ENCODE results near the gene ACSF3. TPM values are rescaled to one million over a fixed set of nuclear protein-coding genes. Genes with fewer than 3 reads are reported as not detected.

Gene ACSF3
- total RNA-seq, 1 experiment from 2014 or later: 55.2 TPM

DNA sequence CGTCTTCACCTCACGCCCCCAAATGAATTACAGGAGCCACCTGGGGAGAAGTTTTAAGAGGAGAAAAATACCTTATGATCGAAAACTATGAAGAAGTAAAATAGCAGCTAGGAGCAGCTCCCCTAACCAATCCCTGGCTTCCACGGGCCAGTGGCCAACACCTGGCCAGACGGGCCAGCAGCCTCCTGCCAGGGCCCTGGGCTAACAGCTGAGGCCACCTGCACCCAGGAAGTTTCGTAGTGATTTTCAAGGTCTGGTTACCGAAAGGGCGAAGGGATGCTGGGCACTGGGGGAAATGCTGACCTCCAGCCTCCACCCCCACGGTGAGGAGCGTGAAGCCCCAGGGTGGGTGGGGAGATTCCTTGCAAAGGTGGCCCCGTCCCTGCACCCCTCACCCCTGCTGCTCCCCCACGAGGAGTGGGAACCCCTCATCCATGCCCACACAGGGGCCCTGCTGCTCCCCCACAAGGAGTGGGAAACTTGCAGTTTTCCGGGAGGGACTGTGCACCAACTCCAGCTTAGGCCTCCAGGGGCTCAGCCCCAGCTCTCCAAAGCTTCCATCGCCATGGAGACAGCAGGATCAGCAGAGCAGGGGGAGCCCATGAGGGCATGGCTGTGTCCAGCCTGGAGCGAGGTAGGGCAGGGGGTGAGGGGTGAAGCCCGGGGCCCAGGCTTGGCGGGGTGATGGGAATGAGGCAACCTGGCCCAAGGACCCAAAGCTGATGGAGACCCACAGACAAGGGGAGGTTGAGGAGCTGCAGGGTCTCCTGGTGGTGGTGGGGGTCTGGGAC lies 31.9 kb upstream of the ACSF3 start:
- H3K4me1 ChIP-seq: no peaks in the 10 kb centered on the region
- no peaks in the 10 kb centered on the region for H3K9me3 ChIP-seq
- H3K36me3 Mint-ChIP-seq (ENCODE audit: insufficient read depth, unreplicated experiment): no peaks in the 10 kb centered on the region
- H3K4me1 Mint-ChIP-seq (ENCODE audit: low read depth, unreplicated experiment): no peaks in the 10 kb centered on the region
- no peaks in the 10 kb centered on the region; the same call in 1 of the 2 replicates for H3K27me3 ChIP-seq (replicated peaks; ENCODE audit: control insufficient read depth, insufficient read depth, low read length)
- peaks cover 9% of the 10 kb centered on the region for H3K27me3 Mint-ChIP-seq (ENCODE audit: insufficient read depth, unreplicated experiment)
- H3K4me3 ChIP-seq (ENCODE audit: low read depth, low read length): no peak overlapping the region
- CTCF ChIA-PET: no interaction called here
- BruUV-seq (replicated peaks): no TSS peak
- TF ChIP-seq, protein P1, sequence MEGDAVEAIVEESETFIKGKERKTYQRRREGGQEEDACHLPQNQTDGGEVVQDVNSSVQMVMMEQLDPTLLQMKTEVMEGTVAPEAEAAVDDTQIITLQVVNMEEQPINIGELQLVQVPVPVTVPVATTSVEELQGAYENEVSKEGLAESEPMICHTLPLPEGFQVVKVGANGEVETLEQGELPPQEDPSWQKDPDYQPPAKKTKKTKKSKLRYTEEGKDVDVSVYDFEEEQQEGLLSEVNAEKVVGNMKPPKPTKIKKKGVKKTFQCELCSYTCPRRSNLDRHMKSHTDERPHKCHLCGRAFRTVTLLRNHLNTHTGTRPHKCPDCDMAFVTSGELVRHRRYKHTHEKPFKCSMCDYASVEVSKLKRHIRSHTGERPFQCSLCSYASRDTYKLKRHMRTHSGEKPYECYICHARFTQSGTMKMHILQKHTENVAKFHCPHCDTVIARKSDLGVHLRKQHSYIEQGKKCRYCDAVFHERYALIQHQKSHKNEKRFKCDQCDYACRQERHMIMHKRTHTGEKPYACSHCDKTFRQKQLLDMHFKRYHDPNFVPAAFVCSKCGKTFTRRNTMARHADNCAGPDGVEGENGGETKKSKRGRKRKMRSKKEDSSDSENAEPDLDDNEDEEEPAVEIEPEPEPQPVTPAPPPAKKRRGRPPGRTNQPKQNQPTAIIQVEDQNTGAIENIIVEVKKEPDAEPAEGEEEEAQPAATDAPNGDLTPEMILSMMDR (IDR thresholded peaks at IDR 0.05; ENCODE audit: insufficient read depth in 1 of 2, low read depth in 1 of 2, low read length in 1 of 2, severe bottlenecking in 1 of 2, unreplicated experiment in 1 of 2): no peak
- H3K4me3 Mint-ChIP-seq (ENCODE audit: unreplicated experiment): no peak overlapping the region
- no peak for DNase-seq
- POLR2A ChIA-PET: no interaction called here
- H3K36me3 ChIP-seq (ENCODE audit: control insufficient read depth, insufficient read depth, low read length): no peaks in the 10 kb centered on the region
- H3K27ac Mint-ChIP-seq (ENCODE audit: unreplicated experiment): no peak overlapping the region
- no peaks in the 10 kb centered on the region for H3K9me3 Mint-ChIP-seq (ENCODE audit: unreplicated experiment)
- intact Hi-C loops (cut with micrococcal nuclease; ENCODE audit: unreplicated experiment): no loop called here

DNA sequence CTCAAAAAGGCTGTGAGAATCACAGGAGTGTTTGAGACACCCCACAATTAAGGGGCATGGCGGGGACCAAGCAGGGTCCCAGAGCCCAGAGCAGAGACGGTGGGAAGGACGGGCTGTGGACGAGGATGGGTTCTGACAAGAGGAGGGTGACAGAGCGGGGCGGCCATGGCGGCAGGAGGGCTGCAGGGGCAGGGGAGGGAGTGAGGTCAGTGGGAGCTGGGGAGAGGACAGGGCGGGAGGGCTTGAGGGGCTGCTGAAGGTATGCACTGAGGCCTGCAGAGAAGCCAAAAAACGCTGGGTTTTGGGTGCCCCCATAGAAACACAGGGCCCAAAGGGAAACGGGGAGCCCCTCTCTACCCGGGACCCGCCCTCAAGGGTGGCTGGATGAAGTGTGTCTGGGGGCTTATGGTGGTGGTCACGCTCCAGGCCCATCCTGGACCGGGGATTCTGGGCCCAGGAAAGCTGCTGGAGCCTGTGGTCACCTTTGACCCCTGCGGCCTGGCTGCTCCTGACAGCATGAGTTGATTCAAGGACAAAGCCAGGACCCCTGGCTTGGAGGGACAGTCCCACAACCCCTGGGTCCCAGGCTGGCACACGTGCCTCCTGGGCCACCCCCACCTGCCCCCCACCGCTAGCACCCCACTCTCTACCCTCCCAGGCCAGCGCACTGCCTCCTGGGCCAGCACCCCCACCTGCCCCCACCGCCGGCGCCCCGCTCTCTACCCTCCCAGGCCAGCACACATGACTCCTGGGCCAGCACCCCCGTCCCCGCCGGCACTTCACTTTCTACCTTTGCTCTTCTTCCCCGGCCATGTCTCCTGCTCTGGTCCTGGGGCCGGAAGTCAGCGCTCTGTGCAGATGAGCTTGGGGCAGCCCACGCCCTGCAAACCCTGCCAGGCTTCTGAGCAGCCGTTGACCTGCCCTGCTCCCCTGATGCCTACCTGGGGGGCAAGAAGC lies 31.0 kb upstream of the ACSF3 start:
- intact Hi-C loops (cut with micrococcal nuclease; ENCODE audit: unreplicated experiment): no loop called here
- ChIA-PET CTCF (interaction anchor here (0.8 kb wide), 1 partner anchor 156 kb away, joined by 3 read pairs; no protein-coding TSS in a partner anchor), POLR2A (no interaction called here)
- Mint-ChIP-seq H3K9me3 (ENCODE audit: unreplicated experiment) (no peaks in the 10 kb centered on the region), H3K4me3 (ENCODE audit: unreplicated experiment) (no peak overlapping the region), H3K4me1 (ENCODE audit: low read depth, unreplicated experiment) (no peaks in the 10 kb centered on the region), H3K36me3 (ENCODE audit: insufficient read depth, unreplicated experiment) (no peaks in the 10 kb centered on the region), H3K27ac (ENCODE audit: unreplicated experiment) (no peak overlapping the region), H3K27me3 (ENCODE audit: insufficient read depth, unreplicated experiment) (peaks cover 9% of the 10 kb centered on the region)
- H3K27me3 ChIP-seq (replicated peaks; ENCODE audit: control insufficient read depth, insufficient read depth, low read length): no peaks in the 10 kb centered on the region; the same call in 1 of the 2 replicates
- no peak overlapping the region for H3K4me3 ChIP-seq (ENCODE audit: low read depth, low read length)
- no peak for DNase-seq
- H3K9me3 ChIP-seq: no peaks in the 10 kb centered on the region
- H3K4me1 ChIP-seq: no peaks in the 10 kb centered on the region
- TF ChIP-seq, protein P1 (IDR thresholded peaks at IDR 0.05; ENCODE audit: insufficient read depth in 1 of 2, low read depth in 1 of 2, low read length in 1 of 2, severe bottlenecking in 1 of 2, unreplicated experiment in 1 of 2): no peak
- no peaks in the 10 kb centered on the region for H3K36me3 ChIP-seq (ENCODE audit: control insufficient read depth, insufficient read depth, low read length)
- no TSS peak for BruUV-seq (replicated peaks)

DNA sequence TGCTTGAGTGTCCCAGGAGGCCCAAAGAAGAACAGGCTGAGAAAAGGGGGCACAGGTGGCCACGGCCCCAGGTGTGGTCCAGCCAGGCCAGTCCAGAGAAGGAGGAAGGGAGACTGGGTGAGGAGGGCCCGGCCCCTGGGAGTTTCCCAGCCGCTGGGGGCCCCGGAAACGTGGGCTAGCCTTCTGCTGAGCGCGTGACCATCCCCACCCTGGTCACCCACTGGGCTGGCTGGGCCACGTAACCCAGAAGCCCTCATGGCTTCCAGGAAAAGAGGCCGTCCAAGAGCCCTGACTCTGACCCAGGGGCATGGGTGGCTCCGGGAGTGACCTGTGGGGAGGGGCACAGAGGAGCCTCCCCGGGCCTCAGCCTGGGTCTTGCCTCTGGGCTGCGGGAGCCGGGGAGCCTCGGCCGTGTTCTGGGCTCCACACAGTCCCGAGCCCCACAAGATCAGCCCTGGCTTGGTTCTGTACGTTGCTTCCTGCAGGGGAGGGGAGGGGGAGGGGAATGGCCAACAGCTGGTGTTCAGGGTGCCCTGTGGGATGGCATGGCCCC lies 29.8 kb upstream of the ACSF3 start:
- intact Hi-C loops (cut with micrococcal nuclease; ENCODE audit: unreplicated experiment): no loop called here
- Histone ChIP-seq H3K4me3 (ENCODE audit: low read depth, low read length) (no peak overlapping the region), H3K9me3 (no peaks in the 10 kb centered on the region), H3K27me3 (replicated peaks; ENCODE audit: control insufficient read depth, insufficient read depth, low read length) (no peaks in the 10 kb centered on the region), H3K36me3 (ENCODE audit: control insufficient read depth, insufficient read depth, low read length) (no peaks in the 10 kb centered on the region), H3K4me1 (no peaks in the 10 kb centered on the region)
- BruUV-seq (replicated peaks): no TSS peak
- DNase-seq: no peak
- H3K27ac Mint-ChIP-seq (ENCODE audit: unreplicated experiment): no peak overlapping the region
- no peaks in the 10 kb centered on the region for H3K36me3 Mint-ChIP-seq (ENCODE audit: insufficient read depth, unreplicated experiment)
- TF ChIP-seq, protein P1 (IDR thresholded peaks at IDR 0.05; ENCODE audit: insufficient read depth in 1 of 2, low read depth in 1 of 2, low read length in 1 of 2, severe bottlenecking in 1 of 2, unreplicated experiment in 1 of 2): no peak
- H3K27me3 Mint-ChIP-seq (ENCODE audit: insufficient read depth, unreplicated experiment): peaks cover 9% of the 10 kb centered on the region
- POLR2A ChIA-PET: no interaction called here
- H3K9me3 Mint-ChIP-seq (ENCODE audit: unreplicated experiment): no peaks in the 10 kb centered on the region
- no peaks in the 10 kb centered on the region for H3K4me1 Mint-ChIP-seq (ENCODE audit: low read depth, unreplicated experiment)
- CTCF ChIA-PET: no interaction called here
- H3K4me3 Mint-ChIP-seq (ENCODE audit: unreplicated experiment): no peak overlapping the region
